Neural progenitor cell (in vitro differentiated cells): ENCODE measurements around the gene ADGRV1. TPM values are rescaled to one million over a fixed set of nuclear protein-coding genes. Genes with fewer than 3 reads are reported as not detected.

Experiments used
- DNase-seq: peaks from one replicate; pipeline ENCODE4 v3.0.0-alpha.2; 2016; ENCODE audit warnings: low spot score
- H2AFZ ChIP-seq: fragments of 200-600 bp; sonication (generic); replicated peaks from 2 replicates; pipeline ENCODE4 v1.6.1; 2016; ENCODE audit warnings: antibody characterized with exemption
- H3F3A ChIP-seq: fragments of 200-600 bp; sonication (generic); 2 replicates; pipeline ENCODE4 v1.6.1; 2016; ENCODE audit warnings: antibody characterized with exemption, low read depth
- H3K27ac ChIP-seq: fragments of 200-600 bp; sonication (generic); 2 replicates; pipeline ENCODE4 v1.5.1; 2016; ENCODE audit warnings: mild to moderate bottlenecking
- H3K27me3 ChIP-seq: fragments of 200-600 bp; sonication (generic); 2 replicates; pipeline ENCODE4 v1.6.1; 2016; ENCODE audit warnings: mild to moderate bottlenecking, moderate library complexity
- H3K36me3 ChIP-seq: fragments of 200-600 bp; sonication (generic); 2 replicates; pipeline ENCODE4 v1.5.1; 2016
- H3K4me1 ChIP-seq: fragments of 200-600 bp; sonication (generic); 2 replicates; pipeline ENCODE4 v1.6.1; 2016; ENCODE audit warnings: mixed run types
- H3K4me2 ChIP-seq: fragments of 200-600 bp; sonication (generic); 2 replicates; pipeline ENCODE4 v1.6.1; 2016
- H3K4me3 ChIP-seq: fragments of 200-600 bp; sonication (generic); 2 replicates; pipeline ENCODE4 v1.5.1; 2016
- H3K79me2 ChIP-seq: fragments of 200-600 bp; sonication (generic); 2 replicates; pipeline ENCODE4 v1.6.1; 2016; ENCODE audit warnings: low read depth
- H3K9ac ChIP-seq: fragments of 200-600 bp; sonication (generic); 2 replicates; pipeline ENCODE4 v1.6.1; 2016
- H3K9me3 ChIP-seq: fragments of 200-600 bp; sonication (generic); 2 replicates; pipeline ENCODE4 v1.5.1; 2016; ENCODE audit warnings: low read depth
- H4K20me1 ChIP-seq: fragments of 200-600 bp; sonication (generic); 2 replicates; pipeline ENCODE4 v1.6.1; 2016; ENCODE audit warnings: low read depth
- H3K27ac Mint-ChIP-seq: 3 replicates; pipeline ENCODE4 v1.8.0; 2021; ENCODE audit warnings: mixed read lengths
- H3K27me3 Mint-ChIP-seq: 2 replicates; pipeline ENCODE4 v1.8.0; 2022; ENCODE audit warnings: low read depth, mild to moderate bottlenecking, inconsistent platforms, moderate library complexity, mixed read lengths; ENCODE audit not compliant: insufficient read depth
- H3K36me3 Mint-ChIP-seq: 3 replicates; pipeline ENCODE4 v1.8.0; 2021; ENCODE audit warnings: mixed read lengths
- H3K4me1 Mint-ChIP-seq: 3 replicates; pipeline ENCODE4 v1.8.0; 2021; ENCODE audit warnings: mixed read lengths
- H3K4me3 Mint-ChIP-seq: 3 replicates; pipeline ENCODE4 v1.8.0; 2021; ENCODE audit warnings: mild to moderate bottlenecking, moderate library complexity, mixed read lengths
- H3K9me3 Mint-ChIP-seq: 3 replicates; pipeline ENCODE4 v1.8.0; 2020; ENCODE audit warnings: mixed read lengths
- CTCF ChIP-seq: fragments of 200-600 bp; sonication (generic); IDR thresholded peaks from 2 replicates; pipeline ENCODE4 v1.5.1; 2017; ENCODE audit warnings: antibody characterized with exemption, mild to moderate bottlenecking
- EZH2 ChIP-seq: fragments of 200-600 bp; sonication (generic); IDR thresholded peaks from 2 replicates; pipeline ENCODE4 v1.6.1; 2017; ENCODE audit warnings: antibody characterized with exemption, mild to moderate bottlenecking, moderate library complexity
- EZH2phosphoT487 ChIP-seq: fragments of 200-600 bp; sonication (generic); IDR thresholded peaks from 2 replicates; pipeline ENCODE4 v1.6.1; 2017; ENCODE audit warnings: antibody characterized with exemption
- total RNA-seq: library from RNA; depleted of rRNA; stranded (reverse); fragments of >200 nt; gene quantifications from 2 replicates; pipeline ENCODE4 v1.2.3, GENCODE V29; 2015; ENCODE audit warnings: low replicate concordance

ADGRV1 gene
- total RNA-seq, 1 donor from 2014 or later: 151 TPM

DNA sequence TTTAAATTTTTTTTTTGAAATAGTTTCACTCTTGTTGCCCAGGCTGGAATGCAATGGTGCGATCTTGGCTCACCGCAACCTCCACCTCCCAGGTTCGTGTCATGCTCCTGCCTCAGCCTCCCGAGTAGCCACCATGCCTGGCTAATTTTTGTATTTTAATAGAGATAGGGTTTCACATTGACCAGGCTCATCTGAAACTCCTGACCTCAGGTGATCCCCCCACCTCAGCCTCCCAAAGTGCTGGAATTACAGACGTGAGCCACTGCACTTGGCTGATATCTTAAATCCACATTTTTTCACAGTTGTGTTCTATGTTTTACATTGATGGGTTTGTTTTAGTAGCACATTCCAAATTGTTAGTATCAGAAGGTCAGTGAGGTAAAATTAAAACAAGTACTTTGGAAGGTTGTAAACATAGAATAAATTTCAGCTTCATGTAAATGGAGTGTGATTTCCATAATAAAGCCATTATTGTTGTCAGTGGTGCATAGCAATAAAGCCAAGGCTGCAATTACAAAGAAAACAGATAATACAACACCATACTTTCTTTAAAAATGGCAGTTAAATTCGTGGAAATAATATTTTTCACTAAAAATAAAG lies 537.3 kb downstream of the ADGRV1 start:
- Mint-ChIP-seq H3K27me3 (no peaks in the 10 kb centered on the region), H3K27ac (no peak overlapping the region)
- no peak overlapping the region for H3K4me2 ChIP-seq

DNA sequence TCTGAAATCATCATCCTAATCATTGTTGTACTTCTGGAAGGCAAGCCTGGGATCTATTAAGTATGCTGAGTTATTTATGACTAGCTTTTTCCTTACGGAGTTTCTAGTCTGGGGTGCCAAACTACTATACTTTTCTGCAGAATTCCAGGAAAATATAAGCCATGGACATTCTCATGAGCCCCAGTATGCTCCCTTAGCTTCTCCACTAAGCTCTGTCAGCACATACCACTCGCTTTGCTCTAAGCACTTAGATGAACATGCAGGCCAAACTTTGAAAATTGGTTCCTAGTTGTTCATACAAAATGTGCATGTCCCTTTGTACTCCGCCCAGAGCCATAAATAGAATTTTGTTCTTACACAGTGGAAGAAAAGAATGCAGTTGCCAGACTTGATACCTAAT lies 539.9 kb downstream of the ADGRV1 start:
- Histone ChIP-seq H3K79me2 (no peaks in the 10 kb centered on the region), H3K27me3 (no peaks in the 10 kb centered on the region), H4K20me1 (no peaks in the 10 kb centered on the region), H2AFZ (no peak overlapping the region), H3K4me2 (peak overlapping the region; percentile 40), H3K9ac (no peak overlapping the region), H3K4me1 (peaks cover 26% of the 10 kb centered on the region), H3K4me3 (no peak overlapping the region), H3K36me3 (no peaks in the 10 kb centered on the region), H3F3A (no peaks in the 10 kb centered on the region), H3K27ac (no peak overlapping the region), H3K9me3 (no peaks in the 10 kb centered on the region)
- no peak for TF ChIP-seq EZH2
- TF ChIP-seq EZH2phosphoT487: no peak
- no peak for TF ChIP-seq CTCF
- Mint-ChIP-seq H3K36me3 (peaks cover 9% of the 10 kb centered on the region), H3K27me3 (no peaks in the 10 kb centered on the region), H3K27ac (no peak overlapping the region), H3K4me1 (peaks cover 14% of the 10 kb centered on the region), H3K9me3 (no peaks in the 10 kb centered on the region), H3K4me3 (no peak overlapping the region)
- no peak for DNase-seq

More for the DNA sequence above, 537.3 kb downstream of the ADGRV1 start:
- H2AFZ ChIP-seq: no peak overlapping the region
- no peak for TF ChIP-seq EZH2
- no peak for TF ChIP-seq CTCF
- no peak for TF ChIP-seq EZH2phosphoT487
- no peak overlapping the region for H3K4me3 ChIP-seq
- H3K36me3 ChIP-seq: no peaks in the 10 kb centered on the region
- H3K4me1 ChIP-seq: peaks cover 33% of the 10 kb centered on the region
- H3K27ac ChIP-seq: no peak overlapping the region
- DNase-seq: no peak
- no peak overlapping the region for H3K9ac ChIP-seq
- no peaks in the 10 kb centered on the region for H4K20me1 ChIP-seq
- peaks cover 6% of the 10 kb centered on the region for H3K4me1 Mint-ChIP-seq
- H3K79me2 ChIP-seq: no peaks in the 10 kb centered on the region
- peaks cover 9% of the 10 kb centered on the region for H3K36me3 Mint-ChIP-seq
- no peaks in the 10 kb centered on the region for H3K27me3 ChIP-seq
- H3K9me3 Mint-ChIP-seq: no peaks in the 10 kb centered on the region
- no peaks in the 10 kb centered on the region for H3F3A ChIP-seq
- no peak overlapping the region for H3K4me3 Mint-ChIP-seq
- no peaks in the 10 kb centered on the region for H3K9me3 ChIP-seq

DNA sequence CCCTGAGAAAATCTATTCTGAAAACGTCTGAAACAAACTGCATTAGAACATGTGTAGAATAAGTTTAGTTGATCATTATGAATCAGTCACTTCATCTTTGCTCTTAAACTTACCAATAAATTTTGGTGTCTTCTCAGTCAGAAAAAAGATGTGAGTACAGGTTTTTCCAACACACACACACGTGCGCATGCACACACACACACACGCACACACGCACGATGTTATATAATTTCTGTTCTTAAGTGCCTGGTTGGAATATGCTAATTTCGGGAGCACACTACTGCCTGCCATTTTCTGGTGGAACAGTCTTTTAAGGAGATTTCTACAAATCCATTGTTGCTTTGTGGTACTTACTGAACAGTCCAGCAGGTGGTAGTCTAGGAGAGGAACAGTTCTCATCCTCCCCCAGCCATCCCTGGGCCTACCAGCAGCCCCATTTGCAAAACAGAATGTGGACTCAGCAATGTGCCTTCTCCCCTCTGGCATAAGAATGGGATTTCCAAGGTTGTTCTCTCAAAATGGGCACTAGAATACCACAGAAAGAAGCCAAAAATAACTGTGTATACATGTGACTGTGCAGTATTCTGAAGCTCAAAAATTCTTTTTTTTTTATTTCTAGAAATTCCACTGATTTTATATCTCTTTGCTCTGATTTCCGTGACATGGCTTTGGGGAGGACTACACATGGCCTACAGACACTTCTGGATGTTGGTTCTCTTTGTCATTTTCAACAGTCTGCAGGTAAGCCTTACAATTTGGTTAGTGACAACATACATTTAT lies 543.2 kb downstream of the ADGRV1 start:
- H3K9me3 Mint-ChIP-seq: peaks cover 15% of the 10 kb centered on the region
- no peak overlapping the region for H3K27ac Mint-ChIP-seq
- H3K36me3 ChIP-seq: peaks cover 6% of the 10 kb centered on the region
- no peak overlapping the region for H3K4me3 ChIP-seq
- no peak overlapping the region for H3K4me3 Mint-ChIP-seq
- no peaks in the 10 kb centered on the region for H4K20me1 ChIP-seq
- H3K27me3 Mint-ChIP-seq: peaks cover 2% of the 10 kb centered on the region
- TF ChIP-seq CTCF: peak; percentile 78
- no peak for TF ChIP-seq EZH2phosphoT487
- TF ChIP-seq EZH2: no peak
- H3K9ac ChIP-seq: no peak overlapping the region
- no peaks in the 10 kb centered on the region for H3K27me3 ChIP-seq
- H3K36me3 Mint-ChIP-seq: peaks cover 27% of the 10 kb centered on the region
- no peak overlapping the region for H3K4me2 ChIP-seq
- peaks cover 14% of the 10 kb centered on the region for H3K4me1 Mint-ChIP-seq
- H3K4me1 ChIP-seq: peaks cover 18% of the 10 kb centered on the region
- H3K9me3 ChIP-seq: peaks cover 4% of the 10 kb centered on the region
- DNase-seq: peak; percentile 88
- no peaks in the 10 kb centered on the region for H3K79me2 ChIP-seq
- H3K27ac ChIP-seq: no peak overlapping the region
- no peaks in the 10 kb centered on the region for H3F3A ChIP-seq
- no peak overlapping the region for H2AFZ ChIP-seq
